Common myeloid progenitor, CD34-positive (primary cell): ENCODE results near the gene CTTN.

ENCODE experiments used
- CTCF ChIA-PET: fragments of 350-600 bp; sonication (Branson Sonifier 250); formaldehyde crosslinking; loops from one replicate; lab custom pipeline; 2021; ENCODE audit warnings: antibody characterized with exemption; lab: Charles Lee
- POLR2A ChIA-PET: fragments of 350-600 bp; sonication (Branson Sonifier 250); formaldehyde crosslinking; loops from one replicate; lab custom pipeline; 2021; ENCODE audit warnings: antibody characterized with exemption; lab: Charles Lee
- DNase-seq, 3 donors: peaks; one replicate each; pipeline versions ENCODE4 v3.0.0 to v3.0.0-alpha.2; 2013
- H3K27ac ChIP-seq, 2 experiments: 1 replicate in 1 of 2; 2 replicates in 1 of 2; pipeline ENCODE4 v1.7.0; 2013; ENCODE audit warnings: inconsistent platforms in 2 of 2, low read length in 2 of 2, mild to moderate bottlenecking in 2 of 2, low read depth in 1 of 2, moderate library complexity in 1 of 2; ENCODE audit not compliant: severe bottlenecking in 2 of 2, insufficient read depth in 1 of 2, poor library complexity in 1 of 2
- H3K27me3 ChIP-seq, 5 experiments: replicated peaks in 2 of 5; 1 replicate in 3 of 5; 2 replicates in 2 of 5; pipeline versions ENCODE4 v1.6.1 to v1.7.0; 2013; ENCODE audit warnings: low read length in 4 of 5, mild to moderate bottlenecking in 2 of 5, moderate library complexity in 2 of 5, inconsistent platforms in 1 of 5; ENCODE audit not compliant: insufficient read depth in 5 of 5, control insufficient read depth in 4 of 5
- H3K36me3 ChIP-seq, 4 experiments: 1 replicate in 2 of 4; 2 replicates in 2 of 4; pipeline versions ENCODE4 v1.6.1 to v1.7.0; 2013; ENCODE audit warnings: low read length in 3 of 4, control low read depth in 1 of 4, mild to moderate bottlenecking in 1 of 4; ENCODE audit not compliant: control insufficient read depth in 4 of 4, insufficient read depth in 4 of 4
- H3K4me1 ChIP-seq, 4 experiments: 1 replicate in 3 of 4; 2 replicates in 1 of 4; pipeline versions ENCODE4 v1.6.1 to v1.7.1; 2013; ENCODE audit warnings: low read length in 3 of 4, mild to moderate bottlenecking in 3 of 4, control low read depth in 1 of 4, inconsistent platforms in 1 of 4, moderate library complexity in 1 of 4; ENCODE audit not compliant: control insufficient read depth in 4 of 4, insufficient read depth in 4 of 4; ENCODE audit errors: control extremely low read depth in 1 of 4
- H3K4me3 ChIP-seq, 7 experiments: 1 replicate in 4 of 7; 2 replicates in 3 of 7; pipeline versions ENCODE4 v1.5.1 to v1.7.0; 2013; ENCODE audit warnings: mild to moderate bottlenecking in 7 of 7, low read length in 6 of 7, moderate library complexity in 6 of 7, inconsistent platforms in 2 of 7, low read depth in 2 of 7, control low read depth in 1 of 7; ENCODE audit not compliant: insufficient read depth in 4 of 7, control insufficient read depth in 1 of 7; ENCODE audit errors: extremely low read depth in 1 of 7
- H3K9me3 ChIP-seq, 5 experiments: 1 replicate in 4 of 5; 2 replicates in 1 of 5; pipeline versions ENCODE4 v1.6.1 to v1.7.1; 2013; ENCODE audit warnings: low read length in 4 of 5, mild to moderate bottlenecking in 2 of 5, inconsistent platforms in 1 of 5, low read depth in 1 of 5, moderate library complexity in 1 of 5; ENCODE audit not compliant: control insufficient read depth in 4 of 5, insufficient read depth in 2 of 5; ENCODE audit errors: control extremely low read depth in 1 of 5
- WGBS: methylation state at CpG from one replicate; pipeline ENCODE4 v1.1.5; 2013; ENCODE audit not compliant: insufficient coverage; 5-methylcytosine and 5-hydroxymethylcytosine counted together

The CTTN gene

GRCh38 chr11:70364745-70365543, 33.4 kb upstream of the CTTN start:
- H3K36me3 ChIP-seq, result peaks cover 9 to 26% (median 16%) of the 10 kb centered on the region in 4 experiments
- 10% methylated on average over 13 of the region's 25 CpGs for WGBS
- ChIA-PET CTCF (interaction anchor here (1.1 to 1.4 kb wide), 2 partner anchors 36 to 51 kb away, joined by 4 to 5 read pairs; no protein-coding TSS in a partner anchor), POLR2A (interaction anchor here (0.6 to 1.1 kb wide), 2 partner anchors 51 to 458 kb away, joined by 3 to 5 read pairs; no protein-coding TSS in a partner anchor)
- peak overlapping the region in 6 of 7 experiments; percentile 6 to 63 (median 22) for H3K4me3 ChIP-seq
- peak; percentile 86 to 97 (median 96) for DNase-seq
- no peaks in the 10 kb centered on the region for H3K27me3 ChIP-seq
- H3K4me1 ChIP-seq, result peaks cover 28 to 45% (median 38%) of the 10 kb centered on the region in 4 experiments
- peak overlapping the region in 1 of 2 experiments; percentile 19 for H3K27ac ChIP-seq
- H3K9me3 ChIP-seq, result no peaks in the 10 kb centered on the region

GRCh38 chr11:70365544-70365927, 32.8 kb upstream of the CTTN start:
- H3K4me1 ChIP-seq, result peaks cover 28 to 45% (median 38%) of the 10 kb centered on the region in 4 experiments
- 10% methylated on average over 2 of the region's 3 CpGs for WGBS
- H3K36me3 ChIP-seq, result peaks cover 9 to 24% (median 13%) of the 10 kb centered on the region in 4 experiments
- ChIA-PET POLR2A (interaction anchor here (0.6 to 1.1 kb wide), 2 partner anchors 50 to 458 kb away, joined by 3 to 5 read pairs; no protein-coding TSS in a partner anchor), CTCF (interaction anchor here (1.4 kb wide), 1 partner anchor 35 kb away, joined by 5 read pairs; no protein-coding TSS in a partner anchor)
- no peak for DNase-seq
- H3K9me3 ChIP-seq, result no peaks in the 10 kb centered on the region
- H3K27ac ChIP-seq, result no peak overlapping the region
- H3K27me3 ChIP-seq, result no peaks in the 10 kb centered on the region
- H3K4me3 ChIP-seq, result peak overlapping the region in 5 of 7 experiments; percentile 6 to 63 (median 32)

- Histone ChIP-seq H3K27me3 (no peaks in the 10 kb centered on the region), H3K27ac (no peak overlapping the region), H3K4me1 (peaks cover 28 to 45% (median 38%) of the 10 kb centered on the region in 4 experiments), H3K36me3 (peaks cover 4 to 16% (median 9%) of the 10 kb centered on the region in 4 experiments), H3K9me3 (no peaks in the 10 kb centered on the region), H3K4me3 (peak overlapping the region in 3 of 7 experiments; percentile 6 to 34 (median 33))
- ChIA-PET POLR2A (no interaction called here), CTCF (interaction anchor here (0.6 to 1.6 kb wide), 4 partner anchors 12 to 130 kb away, joined by 3 to 8 read pairs (median 3); no protein-coding TSS in a partner anchor)
- WGBS, result 34% methylated on average over 5 of the region's 8 CpGs
- DNase-seq, result peak in 2 of 3 donors; percentile 59 to 77
Observed at GRCh38 chr11:70367071-70367470, 31.3 kb upstream of the CTTN start.

GRCh38 chr11:70368961-70369360, 29.4 kb upstream of the CTTN start:
- H3K4me3 ChIP-seq, result no peak overlapping the region
- peaks cover 27 to 39% (median 34%) of the 10 kb centered on the region in 4 experiments for H3K4me1 ChIP-seq
- H3K36me3 ChIP-seq, result peaks cover 7 to 19% (median 10%) of the 10 kb centered on the region in 4 experiments
- no peaks in the 10 kb centered on the region for H3K9me3 ChIP-seq
- H3K27ac ChIP-seq, result no peak overlapping the region
- no peaks in the 10 kb centered on the region for H3K27me3 ChIP-seq
- ChIA-PET POLR2A (no interaction called here), CTCF (no interaction called here)
- DNase-seq, result no peak
- WGBS, result no CpG with 5 or more reads among the region's 2 CpGs

GRCh38 chr11:70371241-70371640, 27.1 kb upstream of the CTTN start:
- Histone ChIP-seq H3K4me3 (no peak overlapping the region), H3K9me3 (no peaks in the 10 kb centered on the region), H3K36me3 (peaks cover 8 to 40% (median 19%) of the 10 kb centered on the region in 4 experiments), H3K27ac (no peak overlapping the region), H3K27me3 (no peaks in the 10 kb centered on the region), H3K4me1 (peaks cover 4 to 17% (median 14%) of the 10 kb centered on the region in 4 experiments)
- ChIA-PET POLR2A (no interaction called here), CTCF (no interaction called here)
- 88% methylated on average over 3 of the region's 5 CpGs for WGBS
- no peak for DNase-seq

GRCh38 chr11:70372076-70372475, 26.3 kb upstream of the CTTN start:
- H3K27me3 ChIP-seq, result no peaks in the 10 kb centered on the region
- H3K9me3 ChIP-seq, result no peaks in the 10 kb centered on the region
- CTCF ChIA-PET, result no interaction called here
- POLR2A ChIA-PET, result no interaction called here
- H3K4me3 ChIP-seq, result no peak overlapping the region
- no peak overlapping the region for H3K27ac ChIP-seq
- H3K36me3 ChIP-seq, result peaks cover 11 to 45% (median 23%) of the 10 kb centered on the region in 4 experiments
- 99% methylated on average over 7 of the region's 8 CpGs for whole genome bisulfite sequencing
- DNase-seq, result no peak
- peaks cover 0 to 9% (median 7%) of the 10 kb centered on the region in 4 experiments for H3K4me1 ChIP-seq
